ENCODE data around the gene DOCK2. TPM values are rescaled to one million over a fixed set of nuclear protein-coding genes. Genes with fewer than 3 reads are reported as not detected.

DOCK2 gene
- total RNA-seq, 5 donors from 2014 or later (not counting 1 experiment from before 2014, with no cell fraction given): 168 to 303 (median 197) TPM

GRCh38 chr5:169697511-169697890 is 60.4 kb downstream of the DOCK2 start:
- Mint-ChIP-seq H3K4me1 (peaks cover 0 to 4% (median 0%) of the 10 kb centered on the region in 3 donors), H3K27me3 (no peaks in the 10 kb centered on the region), H3K36me3 (peaks cover 89% of the 10 kb centered on the region), H3K4me3 (no peak overlapping the region), H3K27ac (no peak overlapping the region), H3K9me3 (no peaks in the 10 kb centered on the region)
- Histone ChIP-seq H3K9me3 (no peaks in the 10 kb centered on the region), H3K4me1 (ENCODE audit: control insufficient read depth in 1 of 2, extremely low read depth in 1 of 2, insufficient read depth in 2 of 2, low read length in 2 of 2) (no peaks in the 10 kb centered on the region), H3K27ac (ENCODE audit: low read length) (no peak overlapping the region), H3K4me3 (ENCODE audit: control insufficient read depth in 1 of 2, extremely low read depth in 1 of 2, low read length in 1 of 2) (no peak overlapping the region), H3K36me3 (ENCODE audit: control insufficient read depth in 2 of 2, extremely low read depth in 1 of 2, insufficient read depth in 1 of 2, low read length in 1 of 2) (peaks cover 30 to 98% of the 10 kb centered on the region in 2 donors), H3K27me3 (replicated peaks in 1 of 2; ENCODE audit: control insufficient read depth in 2 of 2, extremely low read depth in 1 of 2, insufficient read depth in 2 of 2, low read length in 1 of 2) (no peaks in the 10 kb centered on the region)
- ATAC-seq (replicated peaks in 1 of 4): no peak
- ChIA-PET POLR2A (no interaction called here), CTCF (no interaction called here)
- no peak for DNase-seq
- WGBS (ENCODE audit: insufficient coverage): no CpG with 5 or more reads among the region's 2 CpGs

GRCh38 chr5:169697976-169698375 is 60.9 kb downstream of the DOCK2 start:
- Histone ChIP-seq H3K4me1 (ENCODE audit: control insufficient read depth in 1 of 2, extremely low read depth in 1 of 2, insufficient read depth in 2 of 2, low read length in 2 of 2) (no peaks in the 10 kb centered on the region), H3K9me3 (no peaks in the 10 kb centered on the region), H3K36me3 (ENCODE audit: control insufficient read depth in 2 of 2, extremely low read depth in 1 of 2, insufficient read depth in 1 of 2, low read length in 1 of 2) (peaks cover 30 to 98% of the 10 kb centered on the region in 2 donors), H3K4me3 (ENCODE audit: control insufficient read depth in 1 of 2, extremely low read depth in 1 of 2, low read length in 1 of 2) (no peak overlapping the region), H3K27me3 (replicated peaks in 1 of 2; ENCODE audit: control insufficient read depth in 2 of 2, extremely low read depth in 1 of 2, insufficient read depth in 2 of 2, low read length in 1 of 2) (no peaks in the 10 kb centered on the region), H3K27ac (ENCODE audit: low read length) (no peak overlapping the region)
- H3K36me3 Mint-ChIP-seq: peaks cover 89% of the 10 kb centered on the region
- ATAC-seq (replicated peaks in 1 of 4): no peak
- H3K27me3 Mint-ChIP-seq: no peaks in the 10 kb centered on the region
- ChIA-PET CTCF (no interaction called here), POLR2A (no interaction called here)
- WGBS (ENCODE audit: insufficient coverage): 97% methylated on average over 3 of the region's 3 CpGs
- DNase-seq: no peak
- peaks cover 0 to 4% (median 0%) of the 10 kb centered on the region in 3 donors for H3K4me1 Mint-ChIP-seq
- no peaks in the 10 kb centered on the region for H3K9me3 Mint-ChIP-seq
- H3K27ac Mint-ChIP-seq: no peak overlapping the region
- no peak overlapping the region for H3K4me3 Mint-ChIP-seq

- ChIA-PET CTCF (no interaction called here), POLR2A (no interaction called here)
- H3K36me3 ChIP-seq (ENCODE audit: control insufficient read depth in 2 of 2, extremely low read depth in 1 of 2, insufficient read depth in 1 of 2, low read length in 1 of 2): peaks cover 37 to 97% of the 10 kb centered on the region in 2 donors
- DNase-seq (no peak), ATAC-seq (replicated peaks in 1 of 4) (no peak)
- H3K9me3 ChIP-seq: no peaks in the 10 kb centered on the region
- no peaks in the 10 kb centered on the region for H3K9me3 Mint-ChIP-seq
- no peak overlapping the region for H3K4me3 ChIP-seq (ENCODE audit: control insufficient read depth in 1 of 2, extremely low read depth in 1 of 2, low read length in 1 of 2)
- no peak overlapping the region for H3K27ac ChIP-seq (ENCODE audit: low read length)
- WGBS (ENCODE audit: insufficient coverage): no CpG with 5 or more reads among the region's 5 CpGs
- H3K4me1 ChIP-seq (ENCODE audit: control insufficient read depth in 1 of 2, extremely low read depth in 1 of 2, insufficient read depth in 2 of 2, low read length in 2 of 2): no peaks in the 10 kb centered on the region
- peaks cover 0 to 5% (median 0%) of the 10 kb centered on the region in 3 donors for H3K4me1 Mint-ChIP-seq
- H3K27me3 Mint-ChIP-seq: no peaks in the 10 kb centered on the region
- H3K36me3 Mint-ChIP-seq: peaks cover 88% of the 10 kb centered on the region
- H3K27ac Mint-ChIP-seq: no peak overlapping the region
- no peaks in the 10 kb centered on the region for H3K27me3 ChIP-seq (replicated peaks in 1 of 2; ENCODE audit: control insufficient read depth in 2 of 2, extremely low read depth in 1 of 2, insufficient read depth in 2 of 2, low read length in 1 of 2)
- no peak overlapping the region for H3K4me3 Mint-ChIP-seq
Observed at GRCh38 chr5:169700611-169701010, 63.5 kb downstream of the DOCK2 start.

- H3K36me3 ChIP-seq (ENCODE audit: control insufficient read depth in 2 of 2, extremely low read depth in 1 of 2, insufficient read depth in 1 of 2, low read length in 1 of 2): peaks cover 35 to 95% of the 10 kb centered on the region in 2 donors
- Mint-ChIP-seq H3K4me3 (no peak overlapping the region), H3K27ac (peak overlapping the region in 1 of 2 donors; percentile 29), H3K27me3 (no peaks in the 10 kb centered on the region), H3K9me3 (no peaks in the 10 kb centered on the region), H3K4me1 (peaks cover 0 to 5% (median 0%) of the 10 kb centered on the region in 3 donors), H3K36me3 (peaks cover 84% of the 10 kb centered on the region)
- H3K9me3 ChIP-seq: no peaks in the 10 kb centered on the region
- no peak overlapping the region for H3K27ac ChIP-seq (ENCODE audit: low read length)
- no peaks in the 10 kb centered on the region for H3K27me3 ChIP-seq (replicated peaks in 1 of 2; ENCODE audit: control insufficient read depth in 2 of 2, extremely low read depth in 1 of 2, insufficient read depth in 2 of 2, low read length in 1 of 2)
- ChIA-PET POLR2A (no interaction called here), CTCF (no interaction called here)
- no peak for ATAC-seq (replicated peaks in 1 of 4)
- no peak overlapping the region for H3K4me3 ChIP-seq (ENCODE audit: control insufficient read depth in 1 of 2, extremely low read depth in 1 of 2, low read length in 1 of 2)
- H3K4me1 ChIP-seq (ENCODE audit: control insufficient read depth in 1 of 2, extremely low read depth in 1 of 2, insufficient read depth in 2 of 2, low read length in 2 of 2): no peaks in the 10 kb centered on the region
- no peak for DNase-seq
- 92% methylated on average over 4 of the region's 8 CpGs for WGBS (ENCODE audit: insufficient coverage)
Observed at GRCh38 chr5:169701910-169702451, 64.9 kb downstream of the DOCK2 start.

GRCh38 chr5:169702693-169703481 is 65.8 kb downstream of the DOCK2 start:
- Mint-ChIP-seq H3K27me3 (no peaks in the 10 kb centered on the region), H3K4me3 (no peak overlapping the region), H3K9me3 (no peaks in the 10 kb centered on the region), H3K36me3 (peaks cover 83% of the 10 kb centered on the region), H3K4me1 (peaks cover 0 to 5% (median 0%) of the 10 kb centered on the region in 3 donors), H3K27ac (no peak overlapping the region)
- ChIA-PET CTCF (no interaction called here), POLR2A (no interaction called here)
- peaks cover 36 to 95% of the 10 kb centered on the region in 2 donors for H3K36me3 ChIP-seq (ENCODE audit: control insufficient read depth in 2 of 2, extremely low read depth in 1 of 2, insufficient read depth in 1 of 2, low read length in 1 of 2)
- H3K9me3 ChIP-seq: no peaks in the 10 kb centered on the region
- no peak overlapping the region for H3K27ac ChIP-seq (ENCODE audit: low read length)
- no peak overlapping the region for H3K4me3 ChIP-seq (ENCODE audit: control insufficient read depth in 1 of 2, extremely low read depth in 1 of 2, low read length in 1 of 2)
- no peaks in the 10 kb centered on the region for H3K27me3 ChIP-seq (replicated peaks in 1 of 2; ENCODE audit: control insufficient read depth in 2 of 2, extremely low read depth in 1 of 2, insufficient read depth in 2 of 2, low read length in 1 of 2)
- no peak for DNase-seq
- no peaks in the 10 kb centered on the region for H3K4me1 ChIP-seq (ENCODE audit: control insufficient read depth in 1 of 2, extremely low read depth in 1 of 2, insufficient read depth in 2 of 2, low read length in 2 of 2)
- 100% methylated on average over 2 of the region's 7 CpGs for WGBS (ENCODE audit: insufficient coverage)
- ATAC-seq (replicated peaks in 1 of 4): no peak

GRCh38 chr5:169703813-169704212 is 66.7 kb downstream of the DOCK2 start:
- Histone ChIP-seq H3K27me3 (replicated peaks in 1 of 2; ENCODE audit: control insufficient read depth in 2 of 2, extremely low read depth in 1 of 2, insufficient read depth in 2 of 2, low read length in 1 of 2) (no peaks in the 10 kb centered on the region), H3K4me1 (ENCODE audit: control insufficient read depth in 1 of 2, extremely low read depth in 1 of 2, insufficient read depth in 2 of 2, low read length in 2 of 2) (no peaks in the 10 kb centered on the region), H3K9me3 (no peaks in the 10 kb centered on the region), H3K27ac (ENCODE audit: low read length) (no peak overlapping the region), H3K36me3 (ENCODE audit: control insufficient read depth in 2 of 2, extremely low read depth in 1 of 2, insufficient read depth in 1 of 2, low read length in 1 of 2) (peaks cover 35 to 95% of the 10 kb centered on the region in 2 donors), H3K4me3 (ENCODE audit: control insufficient read depth in 1 of 2, extremely low read depth in 1 of 2, low read length in 1 of 2) (no peak overlapping the region)
- H3K36me3 Mint-ChIP-seq: peaks cover 83% of the 10 kb centered on the region
- no peaks in the 10 kb centered on the region for H3K27me3 Mint-ChIP-seq
- H3K4me3 Mint-ChIP-seq: no peak overlapping the region
- H3K9me3 Mint-ChIP-seq: no peaks in the 10 kb centered on the region
- ChIA-PET CTCF (no interaction called here), POLR2A (no interaction called here)
- H3K4me1 Mint-ChIP-seq: peaks cover 0 to 5% (median 0%) of the 10 kb centered on the region in 3 donors
- WGBS (ENCODE audit: insufficient coverage): 88% methylated on average over 1 of the region's 2 CpGs
- ATAC-seq (replicated peaks in 1 of 4) (no peak), DNase-seq (no peak)
- H3K27ac Mint-ChIP-seq: no peak overlapping the region
